GM21529 (cell line): Measurements from ENCODE around the gene FOXK2.

Experiments
- ATAC-seq: cut with Tn5 transposase; IDR thresholded peaks from one replicate; pipeline ENCODE4 v1.9.1; 2021; ENCODE audit not compliant: unreplicated experiment

The FOXK2 gene

DNA sequence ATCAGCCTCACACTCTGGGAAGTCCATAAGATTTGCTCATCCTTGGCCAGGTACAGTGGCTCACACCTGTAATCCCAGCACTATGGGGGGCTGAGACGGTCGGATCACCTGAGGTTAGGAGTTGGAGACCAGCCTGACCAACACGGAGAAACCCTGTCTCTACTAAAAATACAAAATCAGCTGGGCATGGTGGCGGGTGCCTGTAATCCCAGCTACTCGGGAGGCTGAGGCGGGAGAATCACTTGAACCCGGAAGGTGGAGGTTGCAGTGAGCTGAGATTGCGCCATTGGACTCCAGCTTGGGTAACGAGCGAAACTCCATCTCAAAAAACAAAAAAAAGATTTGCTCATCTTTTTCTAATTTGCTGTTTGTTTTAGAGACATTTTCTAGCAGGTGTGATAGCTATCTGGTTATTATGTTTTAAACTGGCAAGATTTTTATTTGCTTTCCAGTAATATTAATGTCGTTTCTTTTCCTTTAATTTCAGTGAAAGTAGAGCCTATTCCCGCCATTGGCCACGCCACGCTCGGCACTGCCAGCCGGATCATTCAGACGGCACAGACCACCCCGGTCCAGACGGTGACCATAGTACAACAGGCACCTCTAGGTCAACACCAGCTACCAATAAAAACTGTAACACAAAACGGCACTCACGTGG lies 67.2 kb downstream of the FOXK2 start:
- ATAC-seq = no peak

- no peak for ATAC-seq
These were observed 67.9 kb downstream of the FOXK2 start for GRCh38 chr17:82587234-82588086.

GRCh38 chr17:82588266-82589175 lies 69.0 kb downstream of the FOXK2 start:
- ATAC-seq = no peak

DNA sequence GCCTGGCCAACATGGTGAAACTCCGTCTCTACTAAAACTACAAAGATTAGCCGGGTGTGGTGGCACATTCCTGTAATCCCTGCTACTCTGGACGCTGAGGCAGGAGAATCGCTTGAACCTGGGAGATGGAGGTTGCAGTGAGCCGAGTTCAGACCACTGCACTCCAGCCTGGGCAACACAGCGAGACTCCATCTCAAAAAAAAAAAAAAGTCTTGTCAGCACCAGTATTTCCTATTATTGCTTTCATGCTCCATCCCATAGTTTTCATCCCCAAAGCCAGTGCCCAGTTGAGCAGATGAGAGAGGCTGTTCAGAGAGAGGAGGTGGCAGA lies 70.3 kb downstream of the FOXK2 start:
- no peak for ATAC-seq

DNA sequence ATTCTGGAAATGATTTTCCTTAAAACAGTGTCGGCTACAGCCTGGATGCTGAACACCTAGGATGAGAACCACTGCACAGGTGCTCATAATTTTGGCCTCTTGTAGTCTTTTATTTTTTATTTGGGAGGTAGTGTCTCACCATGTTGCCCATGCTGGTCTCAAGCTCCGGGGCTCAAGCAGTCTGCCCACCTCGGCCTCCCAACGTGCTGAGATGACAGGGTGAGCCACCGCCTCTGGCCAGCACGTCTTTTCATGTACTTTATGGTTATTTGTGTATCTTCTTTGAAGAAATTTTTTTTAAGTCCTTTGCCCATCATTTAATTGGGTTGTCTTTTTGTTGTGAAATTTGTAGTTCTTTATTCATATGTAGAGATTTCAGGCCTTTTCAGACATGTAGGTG lies 70.7 kb downstream of the FOXK2 start:
- ATAC-seq = no peak

DNA sequence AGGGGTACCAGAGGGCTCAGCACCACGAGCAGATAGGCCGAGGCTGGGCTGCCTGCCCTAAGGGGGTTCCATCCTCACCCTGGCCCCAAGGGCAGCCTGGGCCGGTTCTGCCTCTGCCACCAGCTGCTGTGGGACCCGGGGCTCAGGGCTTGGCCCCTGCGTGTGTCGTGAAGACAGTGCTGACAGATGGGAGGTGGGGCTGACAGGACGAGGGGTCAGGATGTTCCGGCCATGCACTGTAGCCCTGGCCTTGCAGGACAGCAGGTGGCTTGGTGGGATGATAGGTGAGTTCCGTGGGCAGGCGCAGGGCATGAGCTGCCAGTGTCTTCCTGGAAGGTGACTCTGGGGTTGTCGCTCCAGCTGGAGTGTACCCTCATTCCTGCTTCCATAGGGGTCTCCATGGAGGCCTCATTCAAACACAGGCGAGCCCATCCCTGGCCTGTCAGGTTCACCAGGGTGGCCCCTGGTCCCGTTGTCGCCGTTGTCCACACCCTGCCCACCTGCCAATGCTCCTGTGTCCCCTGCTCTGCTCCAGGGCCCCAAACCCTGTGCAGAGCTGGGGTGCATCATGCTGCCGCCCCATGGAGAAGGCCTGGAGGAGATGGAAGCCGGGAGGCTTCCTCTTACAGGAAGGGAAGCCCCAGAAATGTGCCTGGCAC lies 71.5 kb downstream of the FOXK2 start:
- no peak for ATAC-seq

- no peak for ATAC-seq
These were observed 72.8 kb downstream of the FOXK2 start for GRCh38 chr17:82592289-82592766.

DNA sequence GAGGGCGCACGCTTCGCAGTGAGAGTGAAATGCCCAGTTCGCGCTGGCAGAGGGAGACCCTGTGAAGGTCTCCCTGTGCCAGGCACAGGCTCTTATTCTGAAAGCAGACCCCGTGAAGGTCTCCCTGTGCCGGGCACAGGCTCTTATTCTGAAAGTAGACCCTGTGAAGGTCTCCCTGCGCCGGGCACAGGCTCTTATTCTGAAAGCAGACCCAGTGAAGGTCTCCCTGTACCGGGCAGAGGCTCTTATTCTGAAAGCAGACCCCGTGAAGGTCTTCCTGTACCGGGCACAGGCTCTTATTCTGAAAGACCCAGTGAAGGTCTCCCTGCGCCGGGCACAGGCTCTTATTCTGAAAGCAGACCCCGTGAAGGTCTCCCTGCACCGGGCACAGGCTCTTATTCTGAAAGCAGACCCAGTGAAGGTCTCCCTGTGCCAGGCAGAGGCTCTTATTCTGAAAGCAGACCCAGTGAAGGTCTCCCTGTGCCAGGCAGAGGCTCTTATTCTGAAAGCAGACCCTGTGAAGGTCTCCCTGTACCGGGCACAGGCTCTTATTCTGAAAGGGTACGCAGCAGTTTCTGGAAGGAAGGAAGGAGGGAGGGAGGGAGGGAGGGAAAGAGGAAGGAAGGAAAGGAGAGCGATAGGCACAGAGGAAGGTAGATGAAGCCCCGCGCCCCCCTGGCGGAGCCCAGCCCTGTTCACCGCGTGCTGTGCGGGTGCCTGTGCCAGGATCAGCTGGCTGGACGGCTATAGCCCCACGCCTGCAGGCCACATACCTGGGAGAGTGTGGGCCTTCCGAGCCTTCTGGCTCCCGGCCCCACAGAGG lies 73.4 kb downstream of the FOXK2 start:
- ATAC-seq = no peak

DNA sequence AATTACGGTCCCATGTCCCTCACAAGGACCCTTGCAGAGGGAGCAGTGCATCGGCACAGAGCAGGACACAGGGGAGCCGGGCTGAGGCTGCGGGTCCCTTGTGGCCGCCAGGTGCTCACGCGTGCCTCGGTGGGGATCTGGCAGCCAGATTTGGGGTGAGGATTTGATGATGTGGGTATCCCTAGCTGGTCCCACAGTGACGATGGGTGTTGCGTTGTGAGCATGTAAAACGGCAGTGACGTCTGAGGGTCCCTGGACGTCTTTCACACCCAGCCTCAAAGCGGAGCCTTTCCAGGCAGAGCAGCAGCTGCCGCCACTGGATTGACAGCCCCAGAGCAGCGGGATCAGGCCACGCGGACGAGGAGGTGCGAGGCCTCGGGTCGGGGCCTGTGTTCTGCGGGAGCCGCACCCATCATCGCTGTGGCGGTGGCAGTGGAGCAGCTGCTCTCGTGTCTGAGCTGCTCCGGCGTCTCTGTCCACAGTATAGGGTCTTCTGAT lies 74.1 kb downstream of the FOXK2 start:
- no peak for ATAC-seq

- no peak for ATAC-seq
These were observed 75.0 kb downstream of the FOXK2 start for GRCh38 chr17:82594571-82594970.

DNA sequence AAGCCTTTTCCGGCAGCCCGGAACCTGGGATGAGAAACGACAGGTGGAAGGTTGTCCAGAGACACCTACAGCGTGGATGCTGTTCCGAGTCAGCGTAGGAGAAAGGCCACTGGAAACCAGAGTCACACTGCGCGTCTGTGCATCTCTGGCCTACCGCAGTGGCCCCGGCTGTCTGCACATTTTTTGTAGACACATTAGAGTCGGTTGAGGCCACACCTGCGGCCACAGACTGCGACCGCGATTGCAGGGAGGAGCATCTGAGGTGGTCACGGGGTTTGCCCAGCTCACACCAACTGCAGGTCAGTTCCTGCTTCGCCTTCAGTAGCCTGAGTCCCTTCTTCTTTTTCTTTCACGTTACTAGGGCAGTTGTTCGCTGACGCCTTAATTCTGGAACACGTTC lies 76.4 kb downstream of the FOXK2 start:
- no peak for ATAC-seq

DNA sequence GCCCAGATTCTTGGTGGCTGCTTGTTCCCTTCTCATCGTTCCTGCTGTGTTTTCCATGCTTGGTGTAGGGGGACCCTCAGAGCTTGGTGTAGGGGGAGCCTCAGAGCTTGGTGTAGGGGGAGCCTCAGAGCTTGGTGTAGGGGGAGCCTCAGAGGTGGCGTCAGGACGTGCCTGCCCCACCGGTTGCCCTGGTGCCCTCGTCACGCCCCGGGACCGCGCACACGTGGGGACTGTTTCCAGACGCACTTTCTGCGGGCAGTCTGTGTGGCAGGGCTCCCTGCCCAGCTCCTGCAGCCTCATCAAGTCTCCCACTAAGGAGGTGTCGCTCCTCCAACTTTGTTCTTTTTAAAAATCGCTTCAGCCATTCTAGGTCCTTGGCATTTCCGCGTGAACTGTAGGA lies 76.8 kb downstream of the FOXK2 start:
- ATAC-seq = no peak

GRCh38 chr17:82596837-82597672 lies 77.5 kb downstream of the FOXK2 start:
- no peak for ATAC-seq

GRCh38 chr17:82598256-82599119 lies 79.0 kb downstream of the FOXK2 start:
- no peak for ATAC-seq

DNA sequence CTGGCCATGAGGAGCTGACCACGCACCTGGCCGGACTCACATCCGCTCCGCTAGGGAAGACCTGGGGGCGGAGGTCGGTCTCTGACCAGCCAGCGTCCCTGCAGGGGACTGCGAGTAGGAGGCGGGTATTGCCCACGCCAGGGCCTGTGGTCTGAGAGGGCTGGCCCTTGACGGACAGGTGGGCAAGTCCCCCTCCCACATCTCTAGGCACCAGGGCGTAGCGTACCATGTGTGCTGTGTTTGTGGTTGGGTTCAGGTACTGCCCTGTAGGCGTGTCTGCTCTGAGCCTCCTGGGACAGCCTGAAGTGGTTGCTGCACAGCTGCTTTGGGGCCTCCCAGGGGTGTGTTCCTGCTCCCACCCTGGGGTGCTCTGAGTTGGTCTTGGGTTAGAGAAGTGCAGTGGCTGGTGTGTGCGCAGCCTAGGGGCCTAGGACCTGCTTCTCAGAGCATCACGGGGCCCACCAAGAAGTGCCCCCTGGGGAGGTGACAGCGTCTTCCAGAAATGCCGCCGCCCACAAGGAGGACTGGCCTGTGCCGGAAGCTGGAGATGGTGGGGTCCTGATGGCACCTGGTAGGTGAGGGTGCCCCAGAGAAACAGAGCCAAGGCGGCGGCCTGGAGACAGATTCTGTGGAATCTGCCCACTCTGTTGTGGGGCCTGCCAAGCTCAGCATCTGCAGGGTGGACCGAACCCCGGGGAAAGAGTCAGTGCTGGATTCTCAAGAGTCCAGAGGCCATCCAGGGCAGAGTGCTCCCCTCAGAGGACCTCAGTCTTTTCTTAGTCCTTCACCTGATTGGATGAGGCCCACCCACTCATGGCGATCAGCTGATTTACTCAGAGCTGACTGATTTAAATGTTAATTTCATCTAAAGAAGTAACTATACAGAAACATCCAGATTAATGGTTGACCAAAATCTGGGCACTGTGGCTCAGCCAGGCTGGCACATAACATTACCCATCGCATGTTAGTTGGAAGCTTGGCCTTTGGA lies 80.4 kb downstream of the FOXK2 start:
- ATAC-seq = no peak

GRCh38 chr17:82600731-82601446 lies 81.4 kb downstream of the FOXK2 start:
- no peak for ATAC-seq
